ENCODE measurements around the gene DLX5. TPM values are rescaled to one million over a fixed set of nuclear protein-coding genes. Genes with fewer than 3 reads are reported as not detected.

Gene DLX5
- total RNA-seq, 1 experiment from 2014 or later, result not detected

- Histone ChIP-seq H3K9ac (ENCODE audit: low read length) (no peak overlapping the region), H3K4me1 (ENCODE audit: low read length) (no peaks in the 10 kb centered on the region), H3K4me2 (ENCODE audit: low read depth, low read length, poor library complexity, severe bottlenecking) (no peak overlapping the region), H2AFZ (ENCODE audit: low read length) (no peak overlapping the region), H3K36me3 (ENCODE audit: insufficient read depth, low read length) (no peaks in the 10 kb centered on the region), H3K4me3 (ENCODE audit: low read length) (no peak overlapping the region), H4K20me1 (ENCODE audit: insufficient read depth, low read depth, low read length) (no peaks in the 10 kb centered on the region), H3K79me2 (ENCODE audit: low read length) (no peaks in the 10 kb centered on the region), H3K27ac (ENCODE audit: low read length) (no peak overlapping the region), H3K27me3 (ENCODE audit: low read length) (no peaks in the 10 kb centered on the region), H3K9me3 (ENCODE audit: low read length) (no peaks in the 10 kb centered on the region), H3K9me2 (replicated peaks; ENCODE audit: insufficient read depth, low read length) (no peaks in the 10 kb centered on the region)
- DNase-seq, result no peak
These were observed 9.4 kb downstream of the DLX5 start for GRCh38 chr7:97015279-97015678.

GRCh38 chr7:97014145-97014750 lies 10.4 kb downstream of the DLX5 start:
- Histone ChIP-seq H3K4me2 (ENCODE audit: low read depth, low read length, poor library complexity, severe bottlenecking) (no peak overlapping the region), H4K20me1 (ENCODE audit: insufficient read depth, low read depth, low read length) (no peaks in the 10 kb centered on the region)
- no peak for DNase-seq

GRCh38 chr7:97013845-97014134 lies 10.8 kb downstream of the DLX5 start:
- Histone ChIP-seq H3K27me3 (ENCODE audit: low read length) (no peaks in the 10 kb centered on the region), H3K9me3 (ENCODE audit: low read length) (no peaks in the 10 kb centered on the region)

More at GRCh38 chr7:97014145-97014750, 10.4 kb downstream of the DLX5 start:
- H3K9ac ChIP-seq (ENCODE audit: low read length), result no peak overlapping the region
- no peaks in the 10 kb centered on the region for H3K79me2 ChIP-seq (ENCODE audit: low read length)
- no peaks in the 10 kb centered on the region for H3K36me3 ChIP-seq (ENCODE audit: insufficient read depth, low read length)
- no peak overlapping the region for H3K4me3 ChIP-seq (ENCODE audit: low read length)
- H3K27ac ChIP-seq (ENCODE audit: low read length), result no peak overlapping the region
- no peaks in the 10 kb centered on the region for H3K27me3 ChIP-seq (ENCODE audit: low read length)
- no peak overlapping the region for H2AFZ ChIP-seq (ENCODE audit: low read length)
- no peaks in the 10 kb centered on the region for H3K9me2 ChIP-seq (replicated peaks; ENCODE audit: insufficient read depth, low read length)
- H3K9me3 ChIP-seq (ENCODE audit: low read length), result no peaks in the 10 kb centered on the region
- no peaks in the 10 kb centered on the region for H3K4me1 ChIP-seq (ENCODE audit: low read length)

GRCh38 chr7:97013134-97013844 lies 11.3 kb downstream of the DLX5 start:
- Histone ChIP-seq H3K36me3 (ENCODE audit: insufficient read depth, low read length) (no peaks in the 10 kb centered on the region), H3K9me3 (ENCODE audit: low read length) (no peaks in the 10 kb centered on the region), H3K79me2 (ENCODE audit: low read length) (no peaks in the 10 kb centered on the region), H3K27ac (ENCODE audit: low read length) (no peak overlapping the region), H4K20me1 (ENCODE audit: insufficient read depth, low read depth, low read length) (no peaks in the 10 kb centered on the region), H3K9me2 (replicated peaks; ENCODE audit: insufficient read depth, low read length) (no peaks in the 10 kb centered on the region), H3K4me2 (ENCODE audit: low read depth, low read length, poor library complexity, severe bottlenecking) (no peak overlapping the region), H3K4me3 (ENCODE audit: low read length) (no peak overlapping the region), H3K9ac (ENCODE audit: low read length) (no peak overlapping the region), H3K27me3 (ENCODE audit: low read length) (no peaks in the 10 kb centered on the region), H2AFZ (ENCODE audit: low read length) (no peak overlapping the region), H3K4me1 (ENCODE audit: low read length) (no peaks in the 10 kb centered on the region)
- no peak for DNase-seq

More at GRCh38 chr7:97013845-97014134, 10.8 kb downstream of the DLX5 start:
- H3K9ac ChIP-seq (ENCODE audit: low read length), result no peak overlapping the region
- no peak overlapping the region for H3K4me2 ChIP-seq (ENCODE audit: low read depth, low read length, poor library complexity, severe bottlenecking)
- no peaks in the 10 kb centered on the region for H3K36me3 ChIP-seq (ENCODE audit: insufficient read depth, low read length)
- H3K9me2 ChIP-seq (replicated peaks; ENCODE audit: insufficient read depth, low read length), result no peaks in the 10 kb centered on the region
- H3K4me3 ChIP-seq (ENCODE audit: low read length), result no peak overlapping the region
- H3K4me1 ChIP-seq (ENCODE audit: low read length), result no peaks in the 10 kb centered on the region
- H4K20me1 ChIP-seq (ENCODE audit: insufficient read depth, low read depth, low read length), result no peaks in the 10 kb centered on the region
- DNase-seq, result no peak
- H3K79me2 ChIP-seq (ENCODE audit: low read length), result no peaks in the 10 kb centered on the region
- no peak overlapping the region for H2AFZ ChIP-seq (ENCODE audit: low read length)
- no peak overlapping the region for H3K27ac ChIP-seq (ENCODE audit: low read length)

- no peak overlapping the region for H3K9ac ChIP-seq (ENCODE audit: low read length)
- H3K4me2 ChIP-seq (ENCODE audit: low read depth, low read length, poor library complexity, severe bottlenecking), result no peak overlapping the region
- DNase-seq, result no peak
- H3K9me2 ChIP-seq (replicated peaks; ENCODE audit: insufficient read depth, low read length), result no peaks in the 10 kb centered on the region
- H2AFZ ChIP-seq (ENCODE audit: low read length), result no peak overlapping the region
- no peaks in the 10 kb centered on the region for H4K20me1 ChIP-seq (ENCODE audit: insufficient read depth, low read depth, low read length)
- H3K36me3 ChIP-seq (ENCODE audit: insufficient read depth, low read length), result no peaks in the 10 kb centered on the region
- no peaks in the 10 kb centered on the region for H3K79me2 ChIP-seq (ENCODE audit: low read length)
- no peak overlapping the region for H3K27ac ChIP-seq (ENCODE audit: low read length)
- H3K9me3 ChIP-seq (ENCODE audit: low read length), result no peaks in the 10 kb centered on the region
- H3K4me3 ChIP-seq (ENCODE audit: low read length), result no peak overlapping the region
- H3K4me1 ChIP-seq (ENCODE audit: low read length), result no peaks in the 10 kb centered on the region
- no peaks in the 10 kb centered on the region for H3K27me3 ChIP-seq (ENCODE audit: low read length)
These were observed 12.1 kb downstream of the DLX5 start for GRCh38 chr7:97012365-97013133.

- Histone ChIP-seq H3K9me3 (ENCODE audit: low read length) (no peaks in the 10 kb centered on the region), H3K9me2 (replicated peaks; ENCODE audit: insufficient read depth, low read length) (no peaks in the 10 kb centered on the region), H3K79me2 (ENCODE audit: low read length) (no peaks in the 10 kb centered on the region), H3K9ac (ENCODE audit: low read length) (no peak overlapping the region), H3K4me3 (ENCODE audit: low read length) (no peak overlapping the region), H4K20me1 (ENCODE audit: insufficient read depth, low read depth, low read length) (no peaks in the 10 kb centered on the region), H3K27me3 (ENCODE audit: low read length) (no peaks in the 10 kb centered on the region), H3K4me1 (ENCODE audit: low read length) (no peaks in the 10 kb centered on the region), H2AFZ (ENCODE audit: low read length) (no peak overlapping the region), H3K27ac (ENCODE audit: low read length) (no peak overlapping the region), H3K36me3 (ENCODE audit: insufficient read depth, low read length) (no peaks in the 10 kb centered on the region), H3K4me2 (ENCODE audit: low read depth, low read length, poor library complexity, severe bottlenecking) (no peak overlapping the region)
- no peak for DNase-seq
These were observed 12.9 kb downstream of the DLX5 start for GRCh38 chr7:97011536-97012364.

- Histone ChIP-seq H4K20me1 (ENCODE audit: insufficient read depth, low read depth, low read length) (no peaks in the 10 kb centered on the region), H3K9ac (ENCODE audit: low read length) (no peak overlapping the region), H3K27me3 (ENCODE audit: low read length) (no peaks in the 10 kb centered on the region), H2AFZ (ENCODE audit: low read length) (no peak overlapping the region), H3K9me2 (replicated peaks; ENCODE audit: insufficient read depth, low read length) (no peaks in the 10 kb centered on the region), H3K9me3 (ENCODE audit: low read length) (no peaks in the 10 kb centered on the region), H3K79me2 (ENCODE audit: low read length) (no peaks in the 10 kb centered on the region), H3K27ac (ENCODE audit: low read length) (no peak overlapping the region), H3K36me3 (ENCODE audit: insufficient read depth, low read length) (no peaks in the 10 kb centered on the region), H3K4me2 (ENCODE audit: low read depth, low read length, poor library complexity, severe bottlenecking) (no peak overlapping the region), H3K4me3 (ENCODE audit: low read length) (no peak overlapping the region), H3K4me1 (ENCODE audit: low read length) (no peaks in the 10 kb centered on the region)
- DNase-seq, result no peak
These were observed 13.5 kb downstream of the DLX5 start for GRCh38 chr7:97011104-97011503.

Data from Karpas-422 (cell line).